Vagina (tissue), 2 donors: ENCODE data around the gene KCNJ4.

ENCODE experiments used
- POLR2A ChIP-seq, 2 donors: fragments of 450-650 bp; IDR thresholded peaks; one replicate each; pipeline ENCODE4 v1.6.1; 2017; ENCODE audit warnings: antibody characterized with exemption in 2 of 2, mild to moderate bottlenecking in 2 of 2, moderate library complexity in 2 of 2
- POLR2AphosphoS5 ChIP-seq, 2 donors: sonication (generic); formaldehyde crosslinking; IDR thresholded peaks; one replicate each; pipeline ENCODE4 v1.9.0; 2017; ENCODE audit warnings: antibody characterized with exemption in 2 of 2, mild to moderate bottlenecking in 2 of 2, low read depth in 1 of 2; ENCODE audit not compliant: insufficient read depth in 1 of 2
- TF ChIP-seq, protein P1 (sequence below), 3 experiments: fragments of 450-650 bp in 2 of 3; fragments of 200-600 bp in 1 of 3; sonication (generic) in 1 of 3; IDR thresholded peaks; one replicate each; pipeline ENCODE4 v1.5.1; 2017 to 2019; ENCODE audit warnings: antibody characterized with exemption in 3 of 3, mild to moderate bottlenecking in 2 of 3, moderate library complexity in 2 of 3

DNA sequence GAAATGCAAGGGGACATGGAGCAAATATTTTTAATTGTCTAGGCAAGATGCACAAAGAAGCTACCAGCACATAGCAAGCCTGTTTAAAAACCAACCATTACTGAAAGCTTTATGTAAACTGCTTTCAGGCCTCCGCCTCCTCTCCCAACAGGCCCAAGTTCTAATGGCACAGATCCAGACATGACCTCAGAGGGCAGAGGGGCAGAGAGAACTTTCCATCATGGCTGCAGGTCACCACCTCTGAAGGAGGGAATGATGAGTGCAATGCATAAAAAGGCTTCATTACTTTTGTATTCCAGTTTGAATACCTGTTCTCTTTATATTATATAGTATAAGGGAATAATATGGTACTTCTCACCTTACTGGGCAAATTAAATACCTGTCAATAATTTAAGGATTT, 35.9 kb upstream of the KCNJ4 start:
- TF ChIP-seq, protein P1, sequence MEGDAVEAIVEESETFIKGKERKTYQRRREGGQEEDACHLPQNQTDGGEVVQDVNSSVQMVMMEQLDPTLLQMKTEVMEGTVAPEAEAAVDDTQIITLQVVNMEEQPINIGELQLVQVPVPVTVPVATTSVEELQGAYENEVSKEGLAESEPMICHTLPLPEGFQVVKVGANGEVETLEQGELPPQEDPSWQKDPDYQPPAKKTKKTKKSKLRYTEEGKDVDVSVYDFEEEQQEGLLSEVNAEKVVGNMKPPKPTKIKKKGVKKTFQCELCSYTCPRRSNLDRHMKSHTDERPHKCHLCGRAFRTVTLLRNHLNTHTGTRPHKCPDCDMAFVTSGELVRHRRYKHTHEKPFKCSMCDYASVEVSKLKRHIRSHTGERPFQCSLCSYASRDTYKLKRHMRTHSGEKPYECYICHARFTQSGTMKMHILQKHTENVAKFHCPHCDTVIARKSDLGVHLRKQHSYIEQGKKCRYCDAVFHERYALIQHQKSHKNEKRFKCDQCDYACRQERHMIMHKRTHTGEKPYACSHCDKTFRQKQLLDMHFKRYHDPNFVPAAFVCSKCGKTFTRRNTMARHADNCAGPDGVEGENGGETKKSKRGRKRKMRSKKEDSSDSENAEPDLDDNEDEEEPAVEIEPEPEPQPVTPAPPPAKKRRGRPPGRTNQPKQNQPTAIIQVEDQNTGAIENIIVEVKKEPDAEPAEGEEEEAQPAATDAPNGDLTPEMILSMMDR (IDR thresholded peaks at IDR 0.05) = no peak
- TF ChIP-seq POLR2AphosphoS5 (IDR thresholded peaks at IDR 0.05; ENCODE audit: insufficient read depth in 1 of 2, low read depth in 1 of 2) (no peak), POLR2A (IDR thresholded peaks at IDR 0.05) (no peak)
